Natural killer cell treated with Interleukin-12 subunit alpha and Interleukin-12 subunit beta and Interleukin-15 and Interleukin-18, amount 100 ng/mL, for 72 hours (primary cell): ENCODE measurements around the gene MPI. TPM values are rescaled to one million over a fixed set of nuclear protein-coding genes. Genes with fewer than 3 reads are reported as not detected.
A peak's percentile ranks its signal among the peaks of the same experiment; 100 is the strongest.
"Not testable (repeated sequence)": the region's sequence is repeated elsewhere in the genome, so short reads cannot be mapped to it uniquely, and the experiment has no call there.

Source experiments
- ATAC-seq, 2 donors: fragments of 150-1000 bp; cut with Tn5 transposase in 1 of 2; sonication (Bioruptor Pico), chemical (Tn5 transposase) in 1 of 2; 2 replicates each; pipeline ENCODE4 v1.10.0; 2021
- DNase-seq: peaks from one replicate; pipeline ENCODE4 v3.0.0; 2022; ENCODE audit warnings: low spot score
- H3K27ac Mint-ChIP-seq, 2 donors: 1 replicate in 1 of 2; 2 replicates in 1 of 2; pipeline ENCODE4 v1.8.0; 2022; ENCODE audit warnings: mixed read lengths in 2 of 2, mild to moderate bottlenecking in 1 of 2, moderate library complexity in 1 of 2
- H3K27me3 Mint-ChIP-seq, 2 donors: 1 replicate in 1 of 2; 2 replicates in 1 of 2; pipeline ENCODE4 v1.8.0; 2022; ENCODE audit warnings: mixed read lengths in 2 of 2
- H3K36me3 Mint-ChIP-seq: one replicate; pipeline ENCODE4 v1.8.0; 2022; ENCODE audit warnings: mixed read lengths
- H3K4me1 Mint-ChIP-seq, 2 donors: 1 replicate in 1 of 2; 2 replicates in 1 of 2; pipeline ENCODE4 v1.8.0; 2022; ENCODE audit warnings: low read depth in 2 of 2, mixed read lengths in 2 of 2, mild to moderate bottlenecking in 1 of 2
- H3K4me3 Mint-ChIP-seq: one replicate; pipeline ENCODE4 v1.8.0; 2022; ENCODE audit warnings: mixed read lengths
- H3K9me3 Mint-ChIP-seq: 2 replicates; pipeline ENCODE4 v1.8.0; 2022; ENCODE audit warnings: mixed read lengths
- total RNA-seq, 2 donors: library from RNA; stranded (reverse); gene quantifications; one replicate each; pipeline ENCODE4 v1.2.3, GENCODE V29; 2022

The MPI gene
- total RNA-seq, 2 donors from 2014 or later, result 43.6 to 46.8 TPM

GRCh38 chr15:74906450-74907162, 16.8 kb downstream of the MPI start, which contains the start of gene FAM219B:
FAM219B (minus strand) TSS chr15:74906851; CDS start chr15:74906800, 51 bp downstream.
- H3K4me1 Mint-ChIP-seq, result peaks cover 25 to 29% of the 10 kb centered on the region in 2 donors
- ATAC-seq (peak; percentile 94 to 96), DNase-seq (peak; percentile 95)
- no peaks in the 10 kb centered on the region for H3K27me3 Mint-ChIP-seq
- H3K27ac Mint-ChIP-seq, result peak within 1 kb of the TSS; percentile 89 to 93
- H3K9me3 Mint-ChIP-seq, result no peaks in the 10 kb centered on the region
- peak within 1 kb of the TSS; percentile 98 for H3K4me3 Mint-ChIP-seq
- peaks cover 5% of the 10 kb centered on the region for H3K36me3 Mint-ChIP-seq

DNA sequence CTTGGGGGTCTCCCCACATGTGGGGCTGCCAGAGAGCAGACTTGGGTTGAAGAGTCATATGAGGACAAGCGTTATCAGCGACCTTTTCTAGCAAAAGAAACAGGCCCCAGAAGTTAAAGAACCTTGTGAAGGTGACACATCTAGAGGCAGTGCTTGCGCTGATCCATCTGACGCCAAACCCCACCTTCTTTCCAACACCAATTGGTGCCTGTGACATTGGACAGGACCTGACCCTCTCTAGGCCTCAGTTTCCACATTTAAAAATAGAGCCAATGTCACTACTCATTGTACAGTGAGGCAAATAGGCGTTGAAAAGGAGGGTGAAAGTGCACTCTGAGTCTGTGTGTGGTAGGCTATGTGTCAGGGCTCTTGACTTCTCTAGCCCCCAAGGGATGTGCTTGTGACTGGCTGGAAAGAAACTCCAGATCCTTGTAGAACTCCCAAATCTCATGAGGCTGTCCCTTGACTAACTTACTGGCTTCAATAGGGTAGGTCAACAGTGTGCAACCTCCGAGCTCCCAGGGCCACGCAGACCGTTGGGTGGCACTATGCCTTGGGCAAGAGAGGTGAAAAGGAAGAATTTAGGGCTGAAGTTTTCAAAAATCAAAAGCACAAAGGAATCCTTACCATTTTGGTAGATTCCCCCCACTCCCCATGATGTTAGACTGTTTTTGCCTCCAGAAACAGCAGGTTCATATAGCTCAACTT, 17.5 kb downstream of the MPI start:
- Mint-ChIP-seq H3K4me1 (peaks cover 23 to 29% of the 10 kb centered on the region in 2 donors), H3K27ac (peak overlapping the region; percentile 89 to 93), H3K9me3 (no peaks in the 10 kb centered on the region), H3K4me3 (peak overlapping the region; percentile 98), H3K27me3 (no peaks in the 10 kb centered on the region), H3K36me3 (peaks cover 5% of the 10 kb centered on the region)
- ATAC-seq (peak in 1 of 2 donors; percentile 6), DNase-seq (no peak)

DNA sequence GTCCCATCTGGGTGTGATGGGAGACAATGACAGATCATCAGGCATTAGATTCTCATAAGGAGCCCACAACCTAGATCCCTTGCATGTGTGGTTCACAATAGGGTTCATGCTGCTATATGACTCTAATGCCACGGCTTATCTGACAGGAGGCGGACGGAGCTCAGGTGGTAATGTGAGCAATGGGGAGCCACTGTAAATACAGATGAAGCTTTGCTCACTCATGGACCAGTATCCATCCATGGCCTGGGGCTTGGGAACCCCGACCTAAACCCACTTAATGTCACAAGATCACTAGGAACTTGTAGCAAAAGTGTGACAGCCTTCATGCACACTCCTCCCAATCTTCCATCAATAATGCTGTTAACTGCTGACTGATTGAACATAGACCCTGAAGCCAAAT, 18.8 kb downstream of the MPI start:
- DNase-seq (no peak), ATAC-seq (no peak)
- peaks cover 4% of the 10 kb centered on the region for H3K36me3 Mint-ChIP-seq
- H3K27ac Mint-ChIP-seq, result no peak overlapping the region
- H3K9me3 Mint-ChIP-seq, result no peaks in the 10 kb centered on the region
- no peak overlapping the region for H3K4me3 Mint-ChIP-seq
- H3K4me1 Mint-ChIP-seq, result peaks cover 20 to 26% of the 10 kb centered on the region in 2 donors
- H3K27me3 Mint-ChIP-seq, result no peaks in the 10 kb centered on the region

- H3K36me3 Mint-ChIP-seq, result no peaks in the 10 kb centered on the region
- DNase-seq (no peak), ATAC-seq (no peak)
- peaks cover 0 to 3% of the 10 kb centered on the region in 2 donors for H3K4me1 Mint-ChIP-seq
- no peaks in the 10 kb centered on the region for H3K9me3 Mint-ChIP-seq
- no peak overlapping the region for H3K4me3 Mint-ChIP-seq
- no peaks in the 10 kb centered on the region for H3K27me3 Mint-ChIP-seq
- H3K27ac Mint-ChIP-seq, result no peak overlapping the region
Measured at GRCh38 chr15:74913041-74913440, 23.2 kb downstream of the MPI start.

- not testable (repeated sequence) for H3K36me3 Mint-ChIP-seq, DNase-seq, H3K27me3 Mint-ChIP-seq, H3K9me3 Mint-ChIP-seq, H3K27ac Mint-ChIP-seq, ATAC-seq, H3K4me1 Mint-ChIP-seq, H3K4me3 Mint-ChIP-seq
Measured at GRCh38 chr15:74913799-74914198, 24.0 kb downstream of the MPI start.

DNA sequence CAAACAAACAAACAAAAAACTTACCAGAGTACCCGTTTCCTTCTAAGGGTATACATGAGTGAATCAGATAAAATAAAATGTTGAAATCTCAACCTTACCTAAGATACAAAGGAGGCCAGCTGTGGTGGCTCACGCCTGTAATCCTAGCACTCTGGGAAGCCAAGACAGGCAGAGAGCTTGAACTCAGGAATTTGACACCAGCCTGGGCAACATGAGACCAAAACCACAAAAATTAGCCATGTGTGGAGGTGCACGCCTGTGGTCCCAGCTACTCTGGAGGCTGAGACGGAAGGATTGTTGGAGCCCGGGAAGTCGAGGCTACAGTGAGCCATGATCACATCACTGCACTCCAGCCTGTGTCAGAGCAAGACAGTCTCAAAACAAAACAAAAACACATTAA, 27.8 kb downstream of the MPI start:
- no peak overlapping the region for H3K4me3 Mint-ChIP-seq
- DNase-seq (no peak), ATAC-seq (no peak)
- H3K9me3 Mint-ChIP-seq, result no peaks in the 10 kb centered on the region
- peaks cover 18% of the 10 kb centered on the region for H3K36me3 Mint-ChIP-seq
- no peaks in the 10 kb centered on the region for H3K4me1 Mint-ChIP-seq
- no peak overlapping the region for H3K27ac Mint-ChIP-seq
- no peaks in the 10 kb centered on the region for H3K27me3 Mint-ChIP-seq

GRCh38 chr15:74920456-74920855, 30.6 kb downstream of the MPI start:
- Mint-ChIP-seq H3K9me3 (no peaks in the 10 kb centered on the region), H3K4me1 (no peaks in the 10 kb centered on the region), H3K27ac (peak overlapping the region in 1 of 2 donors; percentile 70), H3K27me3 (no peaks in the 10 kb centered on the region), H3K36me3 (peaks cover 23% of the 10 kb centered on the region), H3K4me3 (no peak overlapping the region)
- ATAC-seq (peak in 1 of 2 donors; percentile 11), DNase-seq (no peak)

DNA sequence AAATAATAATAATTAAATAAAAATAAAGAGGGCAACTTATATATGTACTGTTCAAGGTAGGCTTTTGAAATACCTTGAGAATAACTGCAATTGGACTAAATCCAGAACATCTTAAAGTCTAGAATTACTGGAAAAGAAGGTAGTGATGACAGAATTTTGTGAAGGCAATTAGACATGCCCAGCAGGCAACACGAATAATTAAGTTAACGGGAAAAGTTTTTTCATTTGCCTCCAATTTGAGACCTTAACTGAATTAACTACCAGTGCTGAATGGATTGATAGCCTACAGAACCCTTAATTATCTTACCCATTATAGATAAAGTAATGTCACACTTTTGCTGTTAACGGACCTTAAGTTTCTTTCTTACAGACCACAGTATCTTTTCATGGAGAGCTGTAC, 34.7 kb downstream of the MPI start:
- Mint-ChIP-seq H3K27ac (no peak overlapping the region), H3K36me3 (peaks cover 12% of the 10 kb centered on the region), H3K4me1 (no peaks in the 10 kb centered on the region), H3K9me3 (no peaks in the 10 kb centered on the region), H3K4me3 (no peak overlapping the region), H3K27me3 (no peaks in the 10 kb centered on the region)
- no peak for DNase-seq
- ATAC-seq, result no peak

DNA sequence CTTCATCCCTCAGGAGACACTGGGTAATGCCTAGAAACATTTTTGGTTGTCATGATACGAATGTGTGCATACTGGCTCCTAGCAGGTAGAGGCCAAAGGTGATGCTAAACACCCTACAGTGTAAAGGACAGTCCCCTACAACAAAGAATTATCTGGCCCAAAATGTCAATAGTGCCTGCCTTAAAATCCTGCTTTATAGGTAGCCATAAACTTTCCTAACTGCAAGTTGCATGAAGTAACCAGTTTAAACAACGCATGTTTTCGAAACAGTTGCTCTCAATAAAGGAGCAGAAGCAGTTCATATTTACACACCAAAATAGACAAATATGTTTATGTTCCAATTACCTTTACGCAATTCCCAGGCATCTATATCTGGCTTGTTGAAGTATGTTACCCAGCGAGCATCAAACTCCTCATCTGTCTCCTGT, 38.9 kb downstream of the MPI start:
- H3K27ac Mint-ChIP-seq, result no peak overlapping the region
- ATAC-seq (no peak), DNase-seq (no peak)
- no peaks in the 10 kb centered on the region for H3K27me3 Mint-ChIP-seq
- H3K9me3 Mint-ChIP-seq, result no peaks in the 10 kb centered on the region
- H3K36me3 Mint-ChIP-seq, result peaks cover 6% of the 10 kb centered on the region
- no peak overlapping the region for H3K4me3 Mint-ChIP-seq
- peaks cover 5 to 6% of the 10 kb centered on the region in 2 donors for H3K4me1 Mint-ChIP-seq

GRCh38 chr15:74933573-74933972, 43.7 kb downstream of the MPI start:
- DNase-seq, result no peak
- Mint-ChIP-seq H3K36me3 (peaks cover 11% of the 10 kb centered on the region), H3K27ac (no peak overlapping the region), H3K9me3 (no peaks in the 10 kb centered on the region), H3K4me3 (no peak overlapping the region), H3K4me1 (peaks cover 17 to 22% of the 10 kb centered on the region in 2 donors), H3K27me3 (no peaks in the 10 kb centered on the region)
- ATAC-seq, result no peak

DNA sequence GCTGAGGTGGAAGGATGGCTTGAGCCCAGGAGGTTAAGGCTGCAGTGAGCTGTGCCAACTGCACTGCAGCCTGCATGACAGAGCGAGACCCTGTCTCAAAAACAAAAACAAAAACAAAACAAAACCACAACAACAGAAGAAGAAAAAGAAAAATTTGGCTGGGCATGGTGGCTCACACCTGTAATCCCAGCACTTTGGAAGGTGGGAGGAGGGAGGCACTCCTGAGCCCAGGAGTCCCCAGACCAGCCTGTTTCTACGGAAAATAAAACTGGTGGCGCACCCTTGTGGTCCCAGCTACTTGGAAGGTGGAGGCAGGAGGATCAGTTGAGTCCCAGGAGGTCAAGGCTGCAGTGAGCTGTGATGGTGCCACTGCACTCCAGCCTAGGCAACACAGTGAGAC, 45.4 kb downstream of the MPI start:
- Mint-ChIP-seq H3K4me3 (peak overlapping the region; percentile 77), H3K27ac (peak overlapping the region in 1 of 2 donors; percentile 32), H3K4me1 (peaks cover 17 to 22% of the 10 kb centered on the region in 2 donors), H3K36me3 (peaks cover 11% of the 10 kb centered on the region)
- not testable (repeated sequence) for ATAC-seq, DNase-seq, H3K27me3 Mint-ChIP-seq, H3K9me3 Mint-ChIP-seq

DNA sequence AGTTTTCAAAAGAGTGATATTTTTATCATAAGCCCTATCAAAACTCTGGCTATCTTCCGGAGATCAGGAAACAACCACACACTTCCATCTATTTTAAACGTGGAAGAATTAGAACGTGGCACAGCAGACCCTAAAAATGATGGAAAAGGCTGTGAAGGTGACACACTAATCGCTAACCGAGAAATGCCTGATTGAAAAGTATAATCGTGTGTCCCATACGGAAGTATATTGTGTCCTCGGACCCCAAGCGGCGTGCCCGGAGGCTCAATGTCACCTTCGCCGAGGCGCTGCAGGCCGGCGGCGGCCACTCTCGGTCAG, 47.4 kb downstream of the MPI start:
- Mint-ChIP-seq H3K27me3 (no peaks in the 10 kb centered on the region), H3K36me3 (peaks cover 5% of the 10 kb centered on the region), H3K4me1 (peaks cover 17 to 22% of the 10 kb centered on the region in 2 donors), H3K27ac (peak overlapping the region; percentile 73 to 90), H3K4me3 (peak overlapping the region; percentile 96), H3K9me3 (no peaks in the 10 kb centered on the region)
- ATAC-seq, result no peak
- DNase-seq, result no peak

DNA sequence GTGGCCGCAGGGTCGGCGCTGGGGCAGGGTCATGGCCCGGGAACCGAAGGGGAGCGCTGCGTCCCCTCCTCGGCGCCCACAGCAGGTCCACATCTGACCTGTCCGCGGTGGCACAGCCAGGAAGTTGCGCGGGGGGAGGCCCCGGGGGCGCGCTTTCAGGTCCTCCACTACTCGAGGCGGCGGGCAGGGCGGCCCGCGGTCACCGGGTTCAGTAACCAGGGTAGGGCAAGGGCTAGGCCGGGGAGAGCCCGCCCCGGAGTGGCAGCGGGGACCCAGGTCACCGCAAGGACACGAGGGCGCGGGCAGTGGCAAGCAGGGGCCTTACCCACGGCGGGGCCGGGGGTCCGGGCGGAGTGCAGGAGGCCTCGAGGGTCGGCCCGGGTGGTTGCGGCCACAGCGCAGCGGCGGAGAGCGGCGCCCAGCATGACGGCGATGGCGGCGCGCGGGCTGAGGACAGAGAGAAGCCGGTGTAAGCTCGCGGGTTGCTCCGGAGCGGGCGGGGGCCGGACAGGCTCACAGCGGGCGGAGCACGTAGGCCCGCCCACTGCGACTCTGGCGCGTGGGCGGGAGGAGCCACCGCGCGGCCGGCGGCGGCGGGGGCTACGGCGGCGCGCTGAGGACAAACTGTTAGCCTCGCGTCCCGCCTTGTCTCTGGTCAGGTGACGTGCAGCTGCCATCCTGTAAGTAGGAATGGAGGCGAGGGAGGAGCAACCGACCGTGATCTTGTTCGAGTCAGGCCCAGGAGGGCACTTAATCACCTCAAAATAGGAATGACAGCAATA, 47.9 kb downstream of the MPI start, which contains the start of gene COX5A:
Gene COX5A (minus strand): TSS at position 484 of the 782 bp plus-strand sequence. CDS start 59 bp downstream, at position 425.
- peaks cover 17 to 22% of the 10 kb centered on the region in 2 donors for H3K4me1 Mint-ChIP-seq
- no peaks in the 10 kb centered on the region for H3K27me3 Mint-ChIP-seq
- H3K4me3 Mint-ChIP-seq, result peak within 1 kb of the TSS; percentile 96
- peak; percentile 98 to 99 for ATAC-seq
- DNase-seq, result peak; percentile 96
- H3K27ac Mint-ChIP-seq, result peak within 1 kb of the TSS; percentile 73 to 90
- H3K9me3 Mint-ChIP-seq, result no peaks in the 10 kb centered on the region
- peaks cover 5% of the 10 kb centered on the region for H3K36me3 Mint-ChIP-seq
